ENCODE results near the gene ACBD5.

Gene ACBD5

GRCh38 chr10:27155066-27155754 is 85.4 kb downstream of the ACBD5 start, which contains the start of gene MASTL (continued):
- TF ChIP-seq CTCF (tag by site-specific recombination; IDR thresholded peaks at IDR 0.05) (peak; percentile 29; the same call in 1 of the 2 replicates), ELK4 (IDR thresholded peaks at IDR 0.05; ENCODE audit: borderline replicate concordance, low read depth, low read length) (no peak), ZNF785 (tag by site-specific recombination; IDR thresholded peaks at IDR 0.05) (no peak), ZSCAN5A (tag by site-specific recombination; IDR thresholded peaks at IDR 0.05) (no peak), ZNF292 (tag by site-specific recombination; IDR thresholded peaks at IDR 0.05; ENCODE audit: borderline replicate concordance, low read depth) (no peak), SCRT1 (tag by site-specific recombination; IDR thresholded peaks at IDR 0.05; ENCODE audit: borderline replicate concordance) (no peak), ZNF391 (tag by site-specific recombination; IDR thresholded peaks at IDR 0.05; ENCODE audit: borderline replicate concordance, low read depth) (peak; percentile 47; the same call in 1 of the 2 replicates), HIC1 (tag by site-specific recombination; IDR thresholded peaks at IDR 0.05) (no peak; the same call in 1 of the 2 replicates), GLI2 (tag by site-specific recombination; IDR thresholded peaks at IDR 0.05; ENCODE audit: borderline replicate concordance, low read depth) (no peak), GLIS1 (tag by site-specific recombination; IDR thresholded peaks at IDR 0.05) (peak; percentile 82), ZNF791 (tag by site-specific recombination; IDR thresholded peaks at IDR 0.05) (no peak), ZNF561 (tag by site-specific recombination; IDR thresholded peaks at IDR 0.05; ENCODE audit: borderline replicate concordance) (peak; percentile 26), ZNF664 (tag by site-specific recombination; IDR thresholded peaks at IDR 0.05) (no peak), ZNF624 (tag by site-specific recombination; IDR thresholded peaks at IDR 0.05) (no peak), ZFP3 (tag by site-specific recombination; IDR thresholded peaks at IDR 0.05; ENCODE audit: low read depth) (0 out of 2 replicates have a peak, but pooled peaks have one; percentile 20), KLF8 (tag by site-specific recombination; IDR thresholded peaks at IDR 0.05) (peak; percentile 93; the same call in 1 of the 2 replicates), ZNF670 (tag by site-specific recombination; IDR thresholded peaks at IDR 0.05; ENCODE audit: low read depth) (no peak), ZNF423 (tag by site-specific recombination; IDR thresholded peaks at IDR 0.05) (no peak), ZNF248 (tag by site-specific recombination; IDR thresholded peaks at IDR 0.05) (no peak), YY2 (tag by site-specific recombination; IDR thresholded peaks at IDR 0.05) (peak; percentile 49; the same call in 1 of the 2 replicates), ZNF549 (tag by site-specific recombination; IDR thresholded peaks at IDR 0.05) (no peak), ZNF433 (tag by site-specific recombination; IDR thresholded peaks at IDR 0.05; ENCODE audit: low read depth) (no peak), ZNF324 (tag by site-specific recombination; IDR thresholded peaks at IDR 0.05) (peak; percentile 38), ZNF404 (tag by site-specific recombination; IDR thresholded peaks at IDR 0.05) (no peak), ZNF488 (tag by site-specific recombination; IDR thresholded peaks at IDR 0.05) (no peak), ZNF548 (tag by site-specific recombination; IDR thresholded peaks at IDR 0.05) (no peak), ZNF202 (tag by site-specific recombination; IDR thresholded peaks at IDR 0.05; ENCODE audit: borderline replicate concordance) (no peak), KLF10 (tag by site-specific recombination; IDR thresholded peaks at IDR 0.05) (peak; percentile 90), ZBTB10 (tag by site-specific recombination; IDR thresholded peaks at IDR 0.05) (peak; percentile 53), ZNF221 (tag by site-specific recombination; IDR thresholded peaks at IDR 0.05; ENCODE audit: borderline replicate concordance) (no peak)
